AG04449 (cell line): Measurements from ENCODE around the gene TGIF2.

Experiments
- CTCF ChIA-PET: fragments of 350-600 bp; formaldehyde crosslinking; extraction: SDS; loops from one replicate; lab custom pipeline; 2021; ENCODE audit warnings: antibody characterized with exemption; lab: Yijun Ruan, JAX
- POLR2A ChIA-PET: fragments of 400-600, 350-600 bp; formaldehyde crosslinking; extraction: SDS; loops from one replicate; lab custom pipeline; 2020; ENCODE audit warnings: antibody characterized with exemption, inconsistent platforms; lab: Yijun Ruan, JAX
- DNase-seq: peaks from one replicate; pipeline ENCODE4 v3.0.0-alpha.2; 2010; ENCODE audit warnings: low read depth, low spot score
- H3K4me3 ChIP-seq: 2 replicates; pipeline ENCODE4 v1.5.1; 2011; ENCODE audit warnings: low read depth, mild to moderate bottlenecking, control low read depth, low read length
- TF ChIP-seq, protein P1 (sequence below): IDR thresholded peaks from one replicate; pipeline ENCODE4 v1.5.1; 2011; ENCODE audit warnings: mild to moderate bottlenecking, moderate library complexity, low read length, control low read depth, inconsistent platforms; ENCODE audit not compliant: insufficient read depth; ENCODE audit errors: missing control alignments

TGIF2 gene

DNA sequence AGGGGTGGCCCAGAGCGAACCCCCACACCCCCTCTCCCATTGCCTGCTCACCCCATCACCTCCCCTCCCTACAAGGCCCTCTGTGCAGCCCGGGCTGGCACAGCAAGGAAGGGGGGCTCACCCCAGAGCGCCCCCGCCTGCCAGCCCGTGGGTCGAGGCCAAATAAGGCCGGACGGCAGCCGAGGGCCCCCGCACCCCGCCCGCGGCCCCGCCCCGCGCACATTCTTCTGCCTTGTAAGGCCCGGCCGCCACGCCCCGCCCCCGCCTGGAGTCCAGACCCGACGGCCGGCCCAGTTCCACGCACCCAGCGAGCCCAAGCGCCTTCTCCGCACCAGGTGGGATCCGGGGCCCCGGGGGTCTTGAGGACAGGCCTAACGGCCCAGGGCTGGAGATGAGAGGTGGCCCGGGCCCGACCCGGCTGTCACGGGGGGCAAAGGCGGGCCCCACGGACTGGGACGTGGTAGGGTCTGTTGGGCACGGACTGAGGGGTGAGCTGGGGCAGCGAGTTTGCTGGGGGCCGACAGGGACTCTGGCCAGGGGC, 32.1 kb upstream of the TGIF2 start, which contains the start of gene MYL9:
TSS of gene MYL9 (plus strand) at position 293 of the 541 bp plus-strand sequence. CDS start 3,366 bp downstream, outside the sequence.
- DNase-seq: no peak
- CTCF ChIA-PET: interaction anchor here (0.9 to 3.1 kb wide), 10 partner anchors 9 to 79 kb away, joined by 3 to 12 read pairs (median 4); partner anchors contain the start of gene RAB5IF
- H3K4me3 ChIP-seq: peak within 1 kb of the TSS; percentile 90
- POLR2A ChIA-PET: interaction anchor here (0.6 to 3.5 kb wide), 6 partner anchors 11 to 81 kb away, joined by 3 to 14 read pairs (median 6); no protein-coding TSS in a partner anchor
- TF ChIP-seq, protein P1, sequence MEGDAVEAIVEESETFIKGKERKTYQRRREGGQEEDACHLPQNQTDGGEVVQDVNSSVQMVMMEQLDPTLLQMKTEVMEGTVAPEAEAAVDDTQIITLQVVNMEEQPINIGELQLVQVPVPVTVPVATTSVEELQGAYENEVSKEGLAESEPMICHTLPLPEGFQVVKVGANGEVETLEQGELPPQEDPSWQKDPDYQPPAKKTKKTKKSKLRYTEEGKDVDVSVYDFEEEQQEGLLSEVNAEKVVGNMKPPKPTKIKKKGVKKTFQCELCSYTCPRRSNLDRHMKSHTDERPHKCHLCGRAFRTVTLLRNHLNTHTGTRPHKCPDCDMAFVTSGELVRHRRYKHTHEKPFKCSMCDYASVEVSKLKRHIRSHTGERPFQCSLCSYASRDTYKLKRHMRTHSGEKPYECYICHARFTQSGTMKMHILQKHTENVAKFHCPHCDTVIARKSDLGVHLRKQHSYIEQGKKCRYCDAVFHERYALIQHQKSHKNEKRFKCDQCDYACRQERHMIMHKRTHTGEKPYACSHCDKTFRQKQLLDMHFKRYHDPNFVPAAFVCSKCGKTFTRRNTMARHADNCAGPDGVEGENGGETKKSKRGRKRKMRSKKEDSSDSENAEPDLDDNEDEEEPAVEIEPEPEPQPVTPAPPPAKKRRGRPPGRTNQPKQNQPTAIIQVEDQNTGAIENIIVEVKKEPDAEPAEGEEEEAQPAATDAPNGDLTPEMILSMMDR: no peak

DNA sequence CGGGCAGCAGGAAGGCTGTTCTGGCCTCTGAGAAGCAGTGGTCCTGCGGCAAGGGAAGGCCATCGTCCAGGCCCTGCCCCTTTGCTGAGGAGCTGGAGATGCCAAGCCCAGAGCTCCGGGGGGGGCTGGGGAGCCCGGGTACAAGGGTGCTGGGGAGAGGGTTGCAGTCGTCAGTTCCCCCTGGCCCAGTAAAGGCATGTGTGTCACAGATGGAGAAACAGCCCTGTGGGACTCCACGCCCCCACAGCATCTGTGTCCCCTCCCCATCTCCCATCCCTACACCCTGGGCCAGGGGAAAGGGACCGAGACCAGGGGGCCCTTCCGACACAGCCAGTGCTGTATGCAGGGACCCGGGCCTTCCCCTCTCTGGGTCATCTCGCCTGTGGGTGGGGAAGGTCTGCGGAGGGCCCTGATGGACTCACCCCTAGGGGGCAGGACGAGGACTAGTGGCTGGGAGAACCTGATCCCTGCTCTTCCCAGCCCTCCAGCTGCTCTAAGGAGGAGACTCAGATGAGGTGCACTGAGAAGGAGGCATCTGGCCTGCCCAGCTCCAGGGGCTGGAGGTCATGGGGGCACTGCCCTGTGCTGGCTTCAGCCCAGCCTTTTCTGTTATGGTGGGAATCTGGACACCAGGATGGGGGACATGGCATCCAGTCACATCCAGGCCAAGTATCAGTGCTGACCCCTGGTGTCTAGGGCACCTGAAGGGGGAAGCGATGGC, 31.5 kb upstream of the TGIF2 start:
- ChIA-PET CTCF (interaction anchor here (0.6 to 3.1 kb wide), 15 partner anchors 8 to 79 kb away, joined by 3 to 12 read pairs (median 4); partner anchors contain the start of gene RAB5IF), POLR2A (interaction anchor here (0.6 to 3.5 kb wide), 7 partner anchors 10 to 90 kb away, joined by 3 to 14 read pairs (median 4); no protein-coding TSS in a partner anchor)
- H3K4me3 ChIP-seq: peak overlapping the region; percentile 90
- TF ChIP-seq, protein P1: peak; percentile 79
- no peak for DNase-seq

DNA sequence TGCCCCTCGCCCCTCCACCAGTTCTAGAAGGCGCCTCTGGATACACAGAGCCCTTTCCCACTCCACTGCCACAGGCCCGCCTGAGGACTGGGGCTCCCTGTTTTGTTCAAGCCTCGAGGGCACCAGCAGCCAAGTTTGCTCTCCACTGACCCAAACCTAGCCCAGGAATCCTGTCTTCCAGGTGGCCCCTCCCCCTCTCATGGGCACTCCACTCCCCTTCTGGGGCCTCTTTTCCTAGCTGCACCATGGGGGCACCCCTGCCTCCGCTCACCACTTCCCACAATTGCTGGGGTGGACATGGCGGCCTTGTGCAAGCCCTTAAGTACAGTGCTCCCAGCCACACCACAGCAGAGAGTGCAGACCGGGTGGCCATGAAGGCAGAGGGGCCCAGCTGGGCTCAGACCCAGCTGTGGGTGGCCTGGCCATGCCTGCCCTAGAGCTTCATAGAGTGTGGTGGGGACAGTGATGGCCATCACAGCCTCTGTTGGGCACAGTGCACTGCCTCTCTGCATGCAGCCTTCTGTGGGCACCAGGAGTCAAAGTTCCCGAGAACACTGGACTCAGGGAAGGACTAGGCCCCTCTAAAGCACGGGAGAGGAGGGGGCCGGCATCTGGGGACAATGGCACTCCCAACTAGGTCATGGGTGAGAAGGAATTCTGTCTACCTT, 30.7 kb upstream of the TGIF2 start:
- no peak for DNase-seq
- peak overlapping the region; percentile 90 for H3K4me3 ChIP-seq
- TF ChIP-seq, protein P1: no peak
- POLR2A ChIA-PET: interaction anchor here (0.6 to 3.5 kb wide), 5 partner anchors 9 to 91 kb away, joined by 3 to 14 read pairs (median 9); no protein-coding TSS in a partner anchor
- CTCF ChIA-PET: interaction anchor here (0.6 to 3.1 kb wide), 14 partner anchors 8 to 213 kb away, joined by 3 to 12 read pairs (median 4); partner anchors contain the start of gene RAB5IF

DNA sequence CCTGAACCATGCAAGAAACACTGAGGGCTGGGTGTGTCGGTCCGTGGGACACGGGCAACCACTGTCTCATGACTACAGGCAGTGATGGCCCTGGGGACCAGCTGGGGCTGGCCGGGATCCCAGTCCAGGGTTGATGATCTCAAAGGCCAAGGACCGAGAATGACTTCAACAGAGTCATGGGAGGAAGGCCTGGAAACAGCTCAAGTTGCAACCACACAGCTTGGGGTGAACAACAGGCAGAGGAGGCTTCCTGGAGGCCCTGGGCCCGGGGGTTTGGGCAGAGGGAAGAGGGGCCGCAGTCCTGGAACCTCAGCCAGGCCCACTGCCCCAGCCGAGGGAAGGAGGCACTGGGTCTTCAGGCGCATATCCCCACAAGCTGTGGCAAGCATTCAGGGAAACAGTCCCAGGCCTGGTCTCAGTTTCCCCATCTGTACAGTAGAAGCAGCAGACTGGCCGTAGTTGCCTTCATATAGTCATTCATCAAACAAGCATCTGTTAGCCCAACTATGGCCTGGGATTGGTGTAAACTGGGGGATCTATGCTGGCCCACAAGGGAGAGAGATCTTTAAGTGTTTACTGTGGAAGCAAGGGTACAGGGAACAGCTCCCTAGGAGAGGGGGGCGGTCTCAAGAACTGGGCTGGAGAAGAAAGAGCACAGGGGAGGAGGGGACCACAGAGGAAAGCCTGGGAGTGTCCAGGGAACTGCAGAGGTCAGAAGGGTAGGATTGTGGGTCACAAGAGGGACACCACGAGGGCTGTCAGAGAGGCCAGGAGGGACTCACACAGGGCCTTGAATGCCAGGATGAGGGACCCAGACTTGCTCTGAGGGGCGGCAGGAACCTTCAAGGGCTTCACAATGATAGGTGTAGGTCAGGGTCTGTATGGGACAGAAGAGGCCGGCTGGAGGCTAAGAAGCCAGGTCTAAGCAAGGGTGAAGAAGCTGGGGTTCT, 29.9 kb upstream of the TGIF2 start:
- POLR2A ChIA-PET: interaction anchor here (0.9 to 3.5 kb wide), 4 partner anchors 8 to 81 kb away, joined by 4 to 14 read pairs (median 9); no protein-coding TSS in a partner anchor
- DNase-seq: no peak
- TF ChIP-seq, protein P1: no peak
- H3K4me3 ChIP-seq: peak overlapping the region; percentile 90
- CTCF ChIA-PET: interaction anchor here (1.1 to 3.1 kb wide), 9 partner anchors 7 to 212 kb away, joined by 4 to 12 read pairs (median 5); partner anchors contain the start of gene RAB5IF
